Measurements from ENCODE around the gene KSR1.
"Not testable (repeated sequence)": the region's sequence is repeated elsewhere in the genome, so short reads cannot be mapped to it uniquely, and the experiment has no call there.

- TF ChIP-seq, protein P1, sequence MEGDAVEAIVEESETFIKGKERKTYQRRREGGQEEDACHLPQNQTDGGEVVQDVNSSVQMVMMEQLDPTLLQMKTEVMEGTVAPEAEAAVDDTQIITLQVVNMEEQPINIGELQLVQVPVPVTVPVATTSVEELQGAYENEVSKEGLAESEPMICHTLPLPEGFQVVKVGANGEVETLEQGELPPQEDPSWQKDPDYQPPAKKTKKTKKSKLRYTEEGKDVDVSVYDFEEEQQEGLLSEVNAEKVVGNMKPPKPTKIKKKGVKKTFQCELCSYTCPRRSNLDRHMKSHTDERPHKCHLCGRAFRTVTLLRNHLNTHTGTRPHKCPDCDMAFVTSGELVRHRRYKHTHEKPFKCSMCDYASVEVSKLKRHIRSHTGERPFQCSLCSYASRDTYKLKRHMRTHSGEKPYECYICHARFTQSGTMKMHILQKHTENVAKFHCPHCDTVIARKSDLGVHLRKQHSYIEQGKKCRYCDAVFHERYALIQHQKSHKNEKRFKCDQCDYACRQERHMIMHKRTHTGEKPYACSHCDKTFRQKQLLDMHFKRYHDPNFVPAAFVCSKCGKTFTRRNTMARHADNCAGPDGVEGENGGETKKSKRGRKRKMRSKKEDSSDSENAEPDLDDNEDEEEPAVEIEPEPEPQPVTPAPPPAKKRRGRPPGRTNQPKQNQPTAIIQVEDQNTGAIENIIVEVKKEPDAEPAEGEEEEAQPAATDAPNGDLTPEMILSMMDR (IDR thresholded peaks at IDR 0.05), result not testable (repeated sequence)
- not testable (repeated sequence) for TF ChIP-seq REST (IDR thresholded peaks at IDR 0.05; ENCODE audit: insufficient read depth in 1 of 2, low read depth in 2 of 2, low read length in 1 of 2); SIN3A (IDR thresholded peaks at IDR 0.05; ENCODE audit: borderline replicate concordance, insufficient read depth, low read depth, low read length); POLR2AphosphoS5 (IDR thresholded peaks at IDR 0.05; ENCODE audit: low read depth, low read length); TCF7L2 (IDR thresholded peaks at IDR 0.05; ENCODE audit: low read depth, low read length)
These were observed 28.9 kb upstream of the KSR1 start for GRCh38 chr17:27427166-27427862.

Data from Panc1 (cell line).